GM18526 (cell line): ENCODE data around the gene TTC13.

Experiments used
- POLR2A ChIP-seq: IDR thresholded peaks from 3 replicates; pipeline ENCODE4 v1.6.1; 2011; ENCODE audit not compliant: insufficient read length; ENCODE audit errors: extremely low read depth

Gene TTC13

DNA sequence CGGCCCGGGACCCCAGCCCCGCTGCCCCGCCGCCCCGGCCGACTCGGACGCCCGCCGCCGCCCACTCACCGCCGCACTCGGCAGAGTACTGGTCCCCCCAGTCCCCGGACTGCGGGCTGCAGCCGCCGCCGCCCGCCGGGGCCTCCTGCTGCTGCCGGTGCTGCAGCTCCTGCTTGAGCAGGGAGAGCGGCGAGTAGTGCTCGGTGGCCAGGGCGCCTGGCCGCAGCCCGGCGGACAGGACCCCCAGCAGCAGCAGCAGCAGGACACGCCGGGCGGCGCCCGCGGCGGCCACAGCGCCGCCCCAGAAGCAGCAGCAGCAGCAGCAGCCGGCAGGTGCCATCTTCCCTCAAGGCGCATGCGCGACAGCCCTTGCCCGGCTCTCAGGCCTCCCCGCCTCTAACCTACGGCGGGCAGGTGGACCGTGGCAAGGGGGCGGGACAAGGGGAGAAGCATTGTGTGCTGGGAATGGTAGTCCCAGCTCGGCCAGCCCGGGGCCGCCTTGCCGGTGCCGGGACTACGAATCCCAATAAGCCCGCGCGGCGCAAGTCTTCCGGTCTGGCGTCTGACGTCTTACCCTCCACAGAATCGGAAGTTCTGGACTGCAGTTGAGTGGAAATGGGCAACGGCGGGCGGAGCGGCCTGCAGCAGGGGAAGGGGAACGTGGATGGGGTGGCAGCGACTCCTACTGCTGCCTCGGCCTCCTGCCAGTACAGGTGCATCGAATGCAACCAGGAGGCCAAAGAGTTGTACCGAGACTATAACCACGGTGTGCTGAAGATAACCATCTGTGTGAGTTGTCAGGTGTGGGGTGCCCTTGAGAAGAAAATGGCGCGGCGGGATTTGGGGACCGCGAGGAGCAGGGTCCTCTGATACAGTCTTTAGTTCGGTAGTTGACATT, at the start of gene TTC13, which contains the start of gene ARV1:
TTC13 (minus strand) TSS at position 371 of the 898 bp plus-strand sequence; CDS start at position 340, 31 bp downstream.
ARV1 (plus strand) TSS at position 604 of the 898 bp plus-strand sequence; CDS start at position 616, 12 bp downstream.
- TF ChIP-seq POLR2A, result peak; percentile 82

DNA sequence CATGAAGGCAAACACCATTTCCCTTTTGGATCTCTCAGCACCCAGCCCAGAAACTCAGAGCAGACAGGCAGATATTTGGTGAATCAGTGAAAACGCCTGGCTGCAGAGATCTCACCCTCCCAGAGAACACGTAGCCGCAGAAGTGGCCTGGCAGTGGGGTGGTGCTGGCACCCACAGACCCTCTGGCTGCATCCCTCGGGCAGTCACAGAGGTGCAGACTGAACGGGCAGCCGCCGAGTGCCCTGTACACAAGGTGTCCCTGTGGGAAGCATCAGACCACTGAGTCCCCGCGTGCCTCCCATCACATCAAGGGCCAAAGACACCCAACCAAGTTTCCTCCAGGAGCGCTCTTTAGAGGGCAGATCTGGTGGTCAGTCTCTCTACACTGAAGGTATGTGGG, 49.3 kb upstream of the TTC13 start:
- no peak for TF ChIP-seq POLR2A

DNA sequence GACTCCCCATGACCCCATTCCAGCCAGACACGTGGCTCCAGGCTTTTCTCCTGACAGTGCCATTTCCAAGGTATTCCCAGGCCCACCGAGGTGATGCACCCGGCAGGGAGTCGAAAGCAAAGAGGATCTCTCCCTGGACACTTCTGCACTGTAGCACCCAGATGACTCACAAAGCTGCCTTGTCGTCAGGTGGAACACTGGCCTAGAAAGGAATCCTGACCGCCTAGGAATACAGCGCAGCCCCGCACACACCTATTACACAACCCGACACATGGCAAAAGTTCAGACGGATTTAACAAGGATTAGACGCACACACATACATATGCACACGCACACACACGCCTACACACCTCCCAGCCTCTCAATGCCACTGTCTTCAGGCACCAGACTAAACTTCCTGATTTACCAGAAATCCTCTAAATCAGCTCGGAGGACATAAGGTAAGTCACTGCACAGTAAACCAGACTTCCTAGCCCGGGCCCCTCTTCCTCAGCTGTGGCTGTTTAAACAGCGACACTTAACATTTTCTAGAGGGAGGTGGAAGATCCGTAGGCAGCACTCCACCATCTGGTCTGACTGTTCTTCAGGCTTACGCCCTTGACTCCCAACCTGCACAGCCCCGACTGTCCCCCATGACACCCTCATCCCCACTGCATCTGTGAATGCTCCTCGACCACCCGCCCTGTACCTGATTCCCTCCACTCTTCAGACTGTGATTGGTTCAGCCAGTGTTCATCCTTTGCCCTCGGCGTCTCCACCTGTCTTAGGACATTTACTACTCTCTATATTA, 48.7 kb upstream of the TTC13 start:
- TF ChIP-seq POLR2A, result no peak

- TF ChIP-seq POLR2A, result no peak
Measured at GRCh38 chr1:231026576-231026975, 47.9 kb upstream of the TTC13 start.

DNA sequence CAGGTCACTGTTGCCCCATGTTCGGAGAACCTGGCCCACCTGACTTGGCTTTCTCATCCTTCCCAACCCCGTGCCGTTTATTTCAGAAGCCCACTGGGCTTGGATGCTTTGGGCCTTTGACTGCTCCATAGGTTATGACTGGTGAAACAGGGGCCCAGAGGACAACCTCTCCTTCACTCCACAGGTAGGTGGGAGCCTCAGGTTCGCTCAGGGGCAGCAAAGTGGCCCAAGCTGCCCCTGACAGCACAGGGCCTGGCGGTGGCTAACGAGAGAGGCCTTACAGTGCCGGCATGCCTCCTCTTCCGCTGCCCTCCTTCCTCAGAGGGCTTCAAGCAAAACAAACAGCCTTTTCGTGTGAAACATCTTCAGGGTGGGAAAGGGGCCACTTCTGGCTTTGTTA, 44.5 kb upstream of the TTC13 start:
- no peak for TF ChIP-seq POLR2A

- TF ChIP-seq POLR2A, result no peak
Measured at GRCh38 chr1:231021540-231022031, 42.9 kb upstream of the TTC13 start.

- no peak for TF ChIP-seq POLR2A
Measured at GRCh38 chr1:231020816-231021215, 42.2 kb upstream of the TTC13 start.

- TF ChIP-seq POLR2A, result no peak
Measured at GRCh38 chr1:231020139-231020601, 41.5 kb upstream of the TTC13 start.

- no peak for TF ChIP-seq POLR2A
Measured at GRCh38 chr1:231019711-231020110, 41.0 kb upstream of the TTC13 start.

GRCh38 chr1:231016966-231017365, 38.3 kb upstream of the TTC13 start:
- TF ChIP-seq POLR2A, result no peak

- TF ChIP-seq POLR2A, result no peak
Measured at GRCh38 chr1:231016234-231016633, 37.6 kb upstream of the TTC13 start.

DNA sequence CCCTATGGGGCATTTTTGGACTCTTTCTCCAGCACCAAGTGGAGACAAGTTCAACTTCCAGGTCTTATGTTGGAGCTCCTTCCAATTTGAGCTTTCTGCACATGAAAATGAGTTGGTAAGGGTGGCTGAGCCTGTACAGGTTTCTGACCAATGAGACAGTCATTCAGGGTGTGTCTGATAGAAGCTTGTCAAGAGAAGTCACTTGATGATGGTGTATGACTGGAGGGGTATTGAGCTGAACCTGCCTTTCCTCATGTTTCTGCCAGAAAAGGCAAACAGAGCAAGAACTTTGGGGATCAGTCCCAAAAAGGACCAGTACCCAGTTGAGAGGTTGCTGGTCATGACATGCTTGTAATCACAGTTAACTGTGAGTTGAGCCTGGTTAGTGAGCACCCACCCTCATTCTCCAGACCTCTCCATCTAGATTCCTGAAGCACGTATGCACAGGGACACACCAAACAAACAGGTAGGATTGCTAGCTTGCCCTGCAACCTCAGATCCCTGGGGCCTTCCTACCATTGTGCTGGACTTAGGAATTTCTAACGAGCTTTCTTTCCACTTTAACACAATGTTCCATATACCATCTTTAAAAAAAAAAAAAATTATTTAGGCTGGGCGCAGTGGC, 34.8 kb upstream of the TTC13 start:
- TF ChIP-seq POLR2A, result no peak

- no peak for TF ChIP-seq POLR2A
Measured at GRCh38 chr1:231011963-231012362, 33.3 kb upstream of the TTC13 start.

GRCh38 chr1:231011360-231011759, 32.7 kb upstream of the TTC13 start:
- TF ChIP-seq POLR2A, result no peak

- TF ChIP-seq POLR2A, result no peak
Measured at GRCh38 chr1:231001892-231002291, 23.2 kb upstream of the TTC13 start.

DNA sequence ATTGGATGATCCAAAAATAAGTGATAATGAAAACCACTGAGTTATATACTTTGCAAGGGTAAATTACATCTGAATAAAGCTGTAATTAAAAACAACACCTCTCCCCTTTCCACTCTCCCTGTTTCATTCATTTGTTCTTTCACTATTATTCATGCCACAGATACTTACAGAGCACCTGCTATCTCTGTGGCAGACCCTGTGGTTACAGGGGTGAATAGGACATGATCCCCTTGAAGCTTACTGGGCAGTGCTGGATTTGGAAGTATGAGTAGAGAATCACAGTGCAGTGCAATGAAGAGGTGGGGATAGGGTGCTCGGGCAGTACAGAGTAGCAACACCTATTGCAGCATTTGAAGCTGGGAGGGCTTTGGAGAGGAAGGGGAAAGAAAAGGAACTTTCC, 22.0 kb upstream of the TTC13 start:
- no peak for TF ChIP-seq POLR2A

GRCh38 chr1:231000201-231000600, 21.5 kb upstream of the TTC13 start:
- TF ChIP-seq POLR2A, result no peak
